Choroid plexus epithelial cell (primary cell): ENCODE measurements around the gene TEC.

Experiments
- DNase-seq: peaks from one replicate; pipeline ENCODE4 v3.0.0-alpha.2; 2010; ENCODE audit warnings: low read depth
- H3K4me3 ChIP-seq: 2 replicates; pipeline ENCODE4 v1.5.1; 2011; ENCODE audit warnings: low read depth, mild to moderate bottlenecking, control low read depth, low read length, moderate library complexity
- CTCF ChIP-seq: conservative IDR thresholded peaks from 2 replicates; pipeline ENCODE4 v1.5.1; 2011; ENCODE audit warnings: low read depth, mild to moderate bottlenecking, control low read depth, inconsistent platforms, low read length, moderate library complexity

The TEC gene

GRCh38 chr4:48180234-48180633, 89.4 kb downstream of the TEC start:
- TF ChIP-seq CTCF, result no peak
- H3K4me3 ChIP-seq, result no peak overlapping the region
- DNase-seq, result peak; percentile 68

- no peak for DNase-seq
- no peak overlapping the region for H3K4me3 ChIP-seq
- TF ChIP-seq CTCF, result no peak
Measured at GRCh38 chr4:48178931-48179330, 90.7 kb downstream of the TEC start.

- no peak for TF ChIP-seq CTCF
- peak; percentile 27 for DNase-seq
- no peak overlapping the region for H3K4me3 ChIP-seq
Measured at GRCh38 chr4:48175806-48176205, 93.8 kb downstream of the TEC start.

- no peak for TF ChIP-seq CTCF
- H3K4me3 ChIP-seq, result no peak overlapping the region
- no peak for DNase-seq
Measured at GRCh38 chr4:48175328-48175727, 94.3 kb downstream of the TEC start.

- DNase-seq, result peak; percentile 78
- no peak for TF ChIP-seq CTCF
- no peak overlapping the region for H3K4me3 ChIP-seq
Measured at GRCh38 chr4:48173056-48173991, 96.3 kb downstream of the TEC start.

- DNase-seq, result no peak
- no peak for TF ChIP-seq CTCF
- no peak overlapping the region for H3K4me3 ChIP-seq
Measured at GRCh38 chr4:48172651-48173050, 97.0 kb downstream of the TEC start.

GRCh38 chr4:48169636-48170035, 100.0 kb downstream of the TEC start:
- no peak for TF ChIP-seq CTCF
- DNase-seq, result no peak
- no peak overlapping the region for H3K4me3 ChIP-seq
